SK-N-MC (cell line): ENCODE measurements around the gene HCCS.

ENCODE experiments used
- DNase-seq: peaks from one replicate; pipeline ENCODE4 v3.0.0-alpha.2; 2011; ENCODE audit warnings: low read depth, low spot score
- H3K27ac ChIP-seq: fragments of 200-600 bp; sonication (generic); 2 replicates; pipeline ENCODE4 v1.5.1; 2016; ENCODE audit warnings: mixed run types
- H3K36me3 ChIP-seq: fragments of 200-600 bp; sonication (generic); 2 replicates; pipeline ENCODE4 v1.6.1; 2017; ENCODE audit warnings: antibody characterized with exemption, low read length, mixed read lengths; ENCODE audit not compliant: insufficient read depth
- H3K4me3 ChIP-seq: fragments of 200-600 bp; sonication (generic); 2 replicates; pipeline ENCODE4 v1.5.1; 2016
- H3K9ac ChIP-seq: fragments of 200-600 bp; sonication (generic); 2 replicates; pipeline ENCODE4 v1.8.0; 2017; ENCODE audit warnings: mixed run types, mixed read lengths; ENCODE audit not compliant: insufficient read length
- H3K9me3 ChIP-seq: fragments of 200-600 bp; sonication (generic); 2 replicates; pipeline ENCODE4 v1.6.1; 2017; ENCODE audit warnings: low read depth, mild to moderate bottlenecking, antibody characterized with exemption, low read length, moderate library complexity, mixed read lengths
- EZH2 ChIP-seq: fragments of 200-600 bp; sonication (generic); IDR thresholded peaks from one replicate; pipeline ENCODE4 v1.6.1; 2017; ENCODE audit warnings: antibody characterized with exemption
- FOXP2 ChIP-seq: optimal IDR thresholded peaks from 2 replicates; pipeline ENCODE3; 2011; ENCODE audit warnings: mild to moderate bottlenecking, moderate library complexity; ENCODE audit not compliant: insufficient read depth; ENCODE audit errors: extremely low read length, control extremely low read depth
- POLR2AphosphoS5 ChIP-seq: IDR thresholded peaks from 2 replicates; pipeline ENCODE4 v1.6.1; 2012; ENCODE audit warnings: mild to moderate bottlenecking, low read depth, low read length, borderline replicate concordance

Gene HCCS

DNA sequence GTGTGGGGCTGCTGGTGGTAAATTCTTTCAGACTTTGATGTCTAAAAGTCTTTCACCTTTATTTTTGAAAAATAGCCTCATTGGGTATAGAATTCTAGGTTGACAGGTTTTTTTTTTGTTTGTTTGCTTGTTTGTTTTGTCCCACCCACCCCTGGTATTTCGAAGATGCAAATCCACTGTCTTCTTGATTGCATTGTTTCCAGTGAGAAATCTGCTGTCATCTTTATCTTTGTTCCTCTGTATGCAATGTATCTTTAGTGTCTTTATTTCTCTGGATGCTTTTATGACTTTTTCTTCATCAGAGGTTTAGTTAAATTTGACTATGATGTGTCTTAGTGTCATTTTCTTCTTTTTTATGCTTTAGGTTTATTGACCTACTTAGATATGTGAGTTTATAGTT is 21.3 kb upstream of the HCCS start:
- no peak overlapping the region for H3K4me3 ChIP-seq
- no peak overlapping the region for H3K27ac ChIP-seq
- TF ChIP-seq EZH2, result no peak
- no peak for TF ChIP-seq FOXP2
- H3K9ac ChIP-seq, result no peak overlapping the region
- H3K9me3 ChIP-seq, result no peaks in the 10 kb centered on the region
- no peaks in the 10 kb centered on the region for H3K36me3 ChIP-seq
- no peak for DNase-seq

DNA sequence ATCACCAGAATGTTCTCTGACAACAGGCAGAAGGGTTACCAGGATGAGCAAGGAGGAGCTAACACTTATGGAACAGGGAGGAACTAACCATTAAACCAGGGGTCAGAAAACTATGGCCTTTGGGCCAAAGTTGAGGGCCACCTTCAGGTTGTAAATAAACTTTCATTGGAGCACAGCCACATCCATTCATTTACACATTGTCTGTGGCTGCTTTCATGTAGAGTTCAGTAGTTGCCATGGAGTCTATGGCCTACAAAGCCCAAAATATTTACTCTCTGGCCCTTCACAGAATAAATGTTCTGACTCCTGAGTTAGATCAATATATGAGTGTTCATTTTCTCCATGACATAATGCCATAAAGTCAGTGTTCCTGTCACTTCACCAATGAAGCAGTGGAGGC is 13.2 kb upstream of the HCCS start:
- no peak overlapping the region for H3K27ac ChIP-seq
- no peaks in the 10 kb centered on the region for H3K9me3 ChIP-seq
- no peak overlapping the region for H3K9ac ChIP-seq
- TF ChIP-seq POLR2AphosphoS5 (no peak), EZH2 (no peak), FOXP2 (no peak)
- H3K4me3 ChIP-seq, result no peak overlapping the region
- H3K36me3 ChIP-seq, result no peaks in the 10 kb centered on the region
- DNase-seq, result no peak

DNA sequence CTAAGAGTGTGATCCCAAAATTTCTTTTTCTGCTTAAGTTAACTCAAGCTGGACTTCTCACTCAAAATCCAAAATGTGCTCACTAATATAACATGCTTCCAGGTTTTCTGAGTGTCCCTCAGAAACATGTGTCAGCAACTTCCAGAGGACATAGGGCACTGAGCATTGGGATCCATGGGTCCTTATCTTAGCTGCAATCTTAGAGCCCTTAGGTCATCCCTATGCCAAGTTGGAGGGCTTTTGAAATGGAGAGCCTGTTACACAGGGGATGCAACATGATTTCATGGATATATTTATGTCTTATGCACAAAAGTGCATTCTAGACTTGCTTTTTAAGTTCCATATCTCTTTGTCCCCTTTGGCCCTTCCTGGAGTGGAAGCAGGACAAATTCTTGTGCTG is 11.7 kb upstream of the HCCS start:
- Histone ChIP-seq H3K27ac (no peak overlapping the region), H3K4me3 (no peak overlapping the region), H3K36me3 (no peaks in the 10 kb centered on the region), H3K9ac (no peak overlapping the region), H3K9me3 (no peaks in the 10 kb centered on the region)
- TF ChIP-seq POLR2AphosphoS5, result no peak
- no peak for TF ChIP-seq FOXP2
- no peak for TF ChIP-seq EZH2
- DNase-seq, result no peak

DNA sequence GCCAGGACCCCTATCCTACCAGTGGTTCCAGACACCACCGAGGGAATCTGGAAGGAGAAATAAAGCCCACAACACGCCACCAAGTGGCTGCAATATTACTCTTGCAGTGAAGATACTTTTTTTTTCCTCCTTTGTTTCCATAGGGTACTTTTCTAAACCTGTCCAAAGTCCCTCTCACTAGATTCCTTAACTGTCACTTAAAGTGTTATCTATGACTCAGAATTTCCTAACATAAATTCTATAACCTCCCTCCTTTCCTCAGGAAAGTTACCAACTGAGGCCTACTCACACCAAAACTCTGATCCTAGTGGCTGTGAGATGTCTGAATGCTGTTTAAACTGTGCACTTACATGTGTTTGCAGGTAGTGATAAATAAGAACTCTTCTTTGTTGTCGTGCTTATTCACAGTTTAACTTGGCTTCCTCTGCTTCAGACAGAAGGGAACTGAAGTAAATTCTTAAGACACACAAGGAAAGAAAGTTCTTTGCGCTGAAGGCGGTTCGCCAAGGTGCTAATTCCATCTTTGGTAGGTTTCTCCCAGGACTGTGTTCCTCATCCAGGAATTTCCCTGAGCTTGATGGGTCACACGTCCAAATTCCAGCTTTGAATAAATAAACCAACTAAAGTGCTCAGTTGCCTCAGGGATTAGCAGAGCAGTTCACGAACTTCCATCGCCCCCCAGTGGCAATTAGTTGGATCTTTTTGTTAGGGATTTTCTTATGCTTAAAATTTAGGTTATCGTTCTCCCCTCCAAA is 10.7 kb upstream of the HCCS start:
- no peak overlapping the region for H3K9ac ChIP-seq
- no peak for TF ChIP-seq EZH2
- no peak for TF ChIP-seq POLR2AphosphoS5
- TF ChIP-seq FOXP2, result no peak

DNA sequence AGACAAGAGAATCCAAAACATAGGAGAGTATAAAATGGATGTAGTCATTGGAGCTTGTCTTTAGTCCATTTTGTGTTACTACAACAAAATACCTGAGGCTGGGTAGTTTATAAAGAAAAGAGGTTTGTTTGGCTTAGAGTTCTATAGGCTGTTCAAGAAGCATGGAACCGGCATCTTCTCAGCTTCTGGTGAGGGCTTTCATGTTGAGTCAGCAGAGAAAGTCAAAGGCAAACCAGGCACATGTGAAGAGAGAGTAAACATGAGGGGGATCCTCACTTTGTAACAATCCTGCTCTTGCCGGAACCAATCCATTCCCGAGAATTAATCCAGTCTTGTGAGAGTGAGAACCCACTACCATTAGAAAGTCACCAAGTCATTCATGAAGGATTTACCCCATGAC is 8.1 kb upstream of the HCCS start:
- no peak overlapping the region for H3K27ac ChIP-seq
- TF ChIP-seq EZH2 (no peak), FOXP2 (no peak), POLR2AphosphoS5 (no peak)
- H3K9ac ChIP-seq, result no peak overlapping the region
- no peaks in the 10 kb centered on the region for H3K36me3 ChIP-seq
- H3K4me3 ChIP-seq, result no peak overlapping the region
- no peaks in the 10 kb centered on the region for H3K9me3 ChIP-seq
- DNase-seq, result no peak

More for the DNA sequence above, 10.7 kb upstream of the HCCS start:
- H3K27ac ChIP-seq, result no peak overlapping the region
- H3K9me3 ChIP-seq, result no peaks in the 10 kb centered on the region
- no peak overlapping the region for H3K4me3 ChIP-seq
- H3K36me3 ChIP-seq, result no peaks in the 10 kb centered on the region
- DNase-seq, result no peak

DNA sequence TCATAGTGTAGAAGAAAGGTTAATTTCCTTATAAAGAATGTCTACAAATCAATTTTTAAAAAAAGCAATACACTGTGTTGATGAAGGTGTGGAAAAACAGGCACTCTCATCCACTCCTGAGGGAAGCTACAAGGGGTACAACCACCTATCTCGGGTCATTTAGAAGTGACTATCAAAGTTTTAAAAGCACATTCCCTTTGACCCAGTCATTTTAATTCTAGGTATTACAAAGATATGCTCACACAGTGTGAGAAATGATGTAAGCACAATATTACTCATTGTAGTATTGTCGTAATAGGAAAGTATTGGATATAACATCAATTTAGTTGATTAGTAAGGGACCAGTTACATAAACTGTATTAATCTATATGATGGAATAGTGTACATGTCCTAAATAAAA is 7.4 kb upstream of the HCCS start:
- Histone ChIP-seq H3K36me3 (no peaks in the 10 kb centered on the region), H3K27ac (no peak overlapping the region), H3K9ac (no peak overlapping the region), H3K4me3 (no peak overlapping the region), H3K9me3 (no peaks in the 10 kb centered on the region)
- TF ChIP-seq FOXP2 (no peak), EZH2 (no peak), POLR2AphosphoS5 (no peak)
- DNase-seq, result no peak

DNA sequence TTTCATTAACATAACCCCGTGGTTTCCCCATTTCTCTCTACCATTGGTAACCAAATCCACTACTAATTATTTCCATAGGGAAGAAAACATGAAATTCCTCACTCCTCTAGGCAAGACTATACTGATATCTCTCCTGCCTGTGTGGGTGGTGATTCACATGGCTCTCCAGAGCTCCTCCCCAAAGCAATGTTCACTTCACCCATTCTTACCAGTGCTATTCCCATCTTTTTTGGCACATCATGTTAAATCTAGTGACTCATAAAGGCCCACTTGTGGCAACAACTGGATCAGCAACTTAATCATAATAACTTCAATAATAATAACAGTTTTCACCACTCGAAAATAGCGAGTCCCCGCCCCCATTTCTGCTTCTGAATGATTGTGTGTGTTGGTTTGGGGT is 6.1 kb upstream of the HCCS start:
- Histone ChIP-seq H3K36me3 (no peaks in the 10 kb centered on the region), H3K9ac (no peak overlapping the region), H3K4me3 (no peak overlapping the region), H3K27ac (no peak overlapping the region), H3K9me3 (no peaks in the 10 kb centered on the region)
- TF ChIP-seq FOXP2 (no peak), EZH2 (no peak), POLR2AphosphoS5 (no peak)
- no peak for DNase-seq

DNA sequence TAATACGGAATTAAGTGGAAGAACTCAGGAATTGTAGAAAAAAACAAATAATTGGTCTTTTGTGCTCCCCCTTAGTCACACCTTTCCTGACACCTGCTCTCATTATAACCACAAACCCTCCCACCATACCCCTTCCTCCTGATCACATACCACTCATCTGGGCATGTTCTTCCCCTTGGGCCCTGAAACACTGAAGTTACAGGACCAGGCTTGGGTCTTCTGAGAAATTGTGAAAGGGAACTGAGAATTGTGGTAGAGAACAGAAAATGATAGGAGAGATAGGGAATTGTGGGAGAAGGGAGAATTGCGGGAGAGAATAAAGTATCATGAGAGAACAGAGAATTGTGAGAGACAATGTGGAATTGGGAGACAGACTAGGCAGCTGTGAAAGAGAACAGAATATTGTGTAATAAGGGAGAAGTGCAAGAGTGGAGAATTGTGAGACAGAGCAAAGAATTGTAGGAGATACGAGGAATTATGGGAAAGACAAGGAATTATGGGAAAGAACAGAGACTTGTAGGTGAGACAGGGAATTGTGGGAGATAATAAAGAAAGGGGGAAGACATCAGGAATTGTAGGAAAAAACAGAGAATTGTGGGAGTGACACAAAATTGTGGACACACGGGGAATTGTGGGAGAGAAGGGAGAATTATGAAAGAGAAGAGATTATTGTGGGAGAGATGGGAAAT is 2.7 kb upstream of the HCCS start:
- TF ChIP-seq EZH2 (no peak), FOXP2 (no peak), POLR2AphosphoS5 (no peak)
- Histone ChIP-seq H3K36me3 (no peaks in the 10 kb centered on the region; the same call in 1 of the 2 replicates), H3K4me3 (no peak overlapping the region), H3K27ac (no peak overlapping the region), H3K9me3 (no peaks in the 10 kb centered on the region), H3K9ac (no peak overlapping the region)
- DNase-seq, result no peak

DNA sequence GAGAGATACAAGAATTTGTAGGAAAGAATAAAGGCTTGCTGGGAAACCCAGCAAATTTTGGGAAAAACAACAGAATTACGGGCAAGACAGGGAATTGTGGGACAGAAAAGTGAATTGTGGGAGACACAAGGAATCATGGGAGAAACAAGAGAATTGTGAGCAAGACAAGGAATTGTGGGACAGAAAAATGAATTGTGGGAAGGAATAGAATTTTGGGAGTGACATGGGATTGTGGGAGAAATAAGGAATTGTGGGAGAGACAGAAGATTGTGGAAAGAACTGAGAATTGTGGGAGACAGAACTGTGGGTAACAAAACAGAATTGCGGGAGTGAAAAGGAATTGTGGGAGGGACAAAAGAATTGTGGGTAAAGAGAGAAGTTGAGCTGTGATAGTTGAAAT is 1.2 kb upstream of the HCCS start:
- TF ChIP-seq FOXP2 (no peak), EZH2 (no peak), POLR2AphosphoS5 (no peak)
- H3K27ac ChIP-seq, result no peak overlapping the region
- peaks cover 8% of the 10 kb centered on the region; the same call in 1 of the 2 replicates for H3K36me3 ChIP-seq
- no peak overlapping the region for H3K9ac ChIP-seq
- peak overlapping the region; percentile 82; the same call in 1 of the 2 replicates for H3K4me3 ChIP-seq
- no peak for DNase-seq
- H3K9me3 ChIP-seq, result no peaks in the 10 kb centered on the region
